HepG2 (cell line): Measurements from ENCODE around the gene CNDP1.

Experiments used
- ATRX ChIP-seq: sonication (generic); formaldehyde crosslinking; IDR thresholded peaks from 2 replicates; pipeline ENCODE4 v1.4.0; 2020; ENCODE audit warnings: missing genetic modification reagents, borderline replicate concordance
- CTCF ChIP-seq: sonication (generic); formaldehyde crosslinking; IDR thresholded peaks from 2 replicates; pipeline ENCODE4 v1.5.0; 2020; ENCODE audit warnings: mild to moderate bottlenecking, missing genetic modification reagents, moderate library complexity
- FOXK2 ChIP-seq: fragments of 450-650 bp; IDR thresholded peaks from 2 replicates; pipeline ENCODE4 v1.6.1; 2016
- JUNB ChIP-seq: sonication (generic); formaldehyde crosslinking; IDR thresholded peaks from 2 replicates; pipeline ENCODE4 v1.8.0; 2022; ENCODE audit warnings: missing genetic modification reagents, mild to moderate bottlenecking, borderline replicate concordance
- NR0B2 ChIP-seq: sonication (generic); formaldehyde crosslinking; IDR thresholded peaks from 2 replicates; pipeline ENCODE4 v1.4.0; 2020; ENCODE audit warnings: mild to moderate bottlenecking, missing genetic modification reagents
- REST ChIP-seq, 2 experiments: IDR thresholded peaks; 2 replicates each; pipeline ENCODE4 v1.6.1; 2011 to 2012; ENCODE audit warnings: low read length in 2 of 2, borderline replicate concordance in 1 of 2, low read depth in 1 of 2, mild to moderate bottlenecking in 1 of 2, moderate library complexity in 1 of 2
- RXRB ChIP-seq: IDR thresholded peaks from 2 replicates; pipeline ENCODE4 v1.6.1; 2016; ENCODE audit warnings: borderline replicate concordance, missing genetic modification reagents, missing compliant biosample characterization
- TCF12 ChIP-seq, 2 experiments: fragments of 450-650 bp in 1 of 2; sonication (generic) in 1 of 2; formaldehyde crosslinking in 1 of 2; IDR thresholded peaks; 2 replicates each; pipeline versions ENCODE4 v1.6.1 to v1.8.0; 2017 to 2022; ENCODE audit warnings: antibody characterized with exemption in 1 of 2, mild to moderate bottlenecking in 1 of 2, missing genetic modification reagents in 1 of 2, moderate library complexity in 1 of 2
- ZNF121 ChIP-seq: sonication (generic); formaldehyde crosslinking; IDR thresholded peaks from 2 replicates; pipeline ENCODE4 v1.5.0; 2020; ENCODE audit warnings: mild to moderate bottlenecking, missing genetic modification reagents
- ZNF207 ChIP-seq: fragments of 450-650 bp; IDR thresholded peaks from 2 replicates; pipeline ENCODE4 v1.6.1; 2016; ENCODE audit warnings: antibody characterized with exemption, borderline replicate concordance
- ZNF558 ChIP-seq: sonication (generic); formaldehyde crosslinking; IDR thresholded peaks from 2 replicates; pipeline ENCODE4 v1.9.0; 2022; ENCODE audit warnings: mild to moderate bottlenecking, missing genetic modification reagents, borderline replicate concordance
- ZNF563 ChIP-seq: sonication (generic); formaldehyde crosslinking; IDR thresholded peaks from 2 replicates; pipeline ENCODE4 v1.8.0; 2022; ENCODE audit warnings: mild to moderate bottlenecking, moderate library complexity, missing genetic modification reagents

- TF ChIP-seq ZNF558: no peak
- no peak for TF ChIP-seq RXRB
- no peak for TF ChIP-seq TCF12 (IDR thresholded peaks at IDR 0.05)
- no peak for TF ChIP-seq TCF12 (CRISPR knock-in tag; IDR thresholded peaks at IDR 0.05)
- no peak for TF ChIP-seq FOXK2
- TF ChIP-seq JUNB: no peak
- TF ChIP-seq CTCF (CRISPR knock-in tag): no peak
- TF ChIP-seq REST (IDR thresholded peaks at IDR 0.05; ENCODE audit: borderline replicate concordance in 1 of 2, low read depth in 1 of 2, low read length in 2 of 2): no peak
- TF ChIP-seq ZNF207: no peak
- no peak for TF ChIP-seq ZNF563 (CRISPR knock-in tag)
- TF ChIP-seq ZNF121 (CRISPR knock-in tag): no peak
- no peak for TF ChIP-seq ATRX (CRISPR knock-in tag)
- TF ChIP-seq NR0B2 (CRISPR knock-in tag): no peak
These were observed 24.2 kb upstream of the CNDP1 start for GRCh38 chr18:74509856-74510769.
